Left colon (tissue), 2 donors: Measurements from ENCODE around the gene CNGB1. TPM values are rescaled to one million over a fixed set of nuclear protein-coding genes. Genes with fewer than 3 reads are reported as not detected.
A peak's percentile ranks its signal among the peaks of the same experiment; 100 is the strongest.
"Not testable (repeated sequence)": the region's sequence is repeated elsewhere in the genome, so short reads cannot be mapped to it uniquely, and the experiment has no call there.

Experiments
- ATAC-seq: fragments of 200-7000 bp; cut with Tn5 transposase; one replicate; pipeline ENCODE4 v1.9.1; 2020; ENCODE audit warnings: mild to moderate bottlenecking, moderate library complexity
- DNase-seq, 2 donors: peaks; one replicate each; pipeline ENCODE4 v3.0.0-alpha.2; 2020
- intact Hi-C, 2 donors: fragments of 100-400 bp; cut with DNase I in 1 of 2; cut with micrococcal nuclease in 1 of 2; formaldehyde crosslinking; loops; one replicate each; pipeline versions ENCODE4 v1.11.2 to v1.14.0; 2022; cut with DNase I, micrococcal nuclease
- total RNA-seq, 2 donors: library from RNA; stranded (reverse); fragmentation: NEBNext Ultra II Directional; extraction: Animal tissue kit (Norgen Biotek cat#: 25700); gene quantifications; one replicate each; pipeline ENCODE4 v1.2.1, GENCODE V29; 2021
- donor health status: DM: no; HTN: no; CAD: no.
- donor health status: DM: yes; HTN: yes; CAD: no.

CNGB1 gene
- total RNA-seq, 2 donors from 2014 or later: 0.17 to 0.49 TPM

DNA sequence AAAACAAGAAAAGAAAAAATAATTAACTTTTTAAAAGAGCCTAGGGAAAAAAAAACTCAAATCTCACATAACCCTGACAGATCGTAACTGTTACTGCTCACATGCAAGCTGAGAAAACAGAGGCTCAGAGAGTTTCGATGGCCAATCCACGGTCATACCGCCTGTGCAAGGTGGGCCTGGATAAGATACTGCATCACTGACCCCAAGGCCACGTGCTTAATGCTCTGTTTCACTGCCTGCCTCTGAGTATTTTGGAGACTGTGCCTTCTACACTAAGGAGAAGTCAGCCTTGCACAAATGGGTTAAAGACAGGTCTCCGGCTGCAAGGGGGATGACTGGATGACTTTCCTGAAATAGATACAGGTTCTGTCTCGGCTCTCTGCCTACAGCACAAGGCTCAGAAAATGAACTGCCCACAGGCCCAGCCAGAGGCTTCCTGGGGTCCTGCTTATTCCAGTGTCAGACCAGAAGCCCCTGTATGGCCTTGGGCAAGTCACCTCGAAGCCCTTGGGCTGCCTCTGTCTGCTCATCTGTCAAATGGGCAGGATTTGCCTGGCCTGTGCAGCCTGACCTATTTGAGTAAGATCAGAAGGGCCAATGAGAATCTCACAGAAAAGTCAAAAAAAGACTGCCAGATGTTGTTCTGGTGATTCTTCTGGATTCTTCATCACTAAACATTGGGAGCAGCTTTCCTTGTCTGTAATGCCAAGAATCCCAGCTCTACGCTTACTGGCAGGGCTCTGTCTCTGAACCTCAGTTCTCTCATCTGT lies 25.8 kb downstream of the CNGB1 start:
- ATAC-seq: no peak
- intact Hi-C loops: no loop called here

GRCh38 chr16:57943381-57943780 lies 27.5 kb downstream of the CNGB1 start:
- ATAC-seq, DNase-seq, intact Hi-C loops: not testable (repeated sequence)

More for the DNA sequence above, 25.8 kb downstream of the CNGB1 start:
- DNase-seq: no peak

GRCh38 chr16:57941901-57942300 lies 29.0 kb downstream of the CNGB1 start:
- ATAC-seq, DNase-seq, intact Hi-C loops: not testable (repeated sequence)

- no peak for ATAC-seq
- intact Hi-C loops: no loop called here
- peak in 1 of 2 donors; percentile 34 for DNase-seq
Observed at GRCh38 chr16:57941016-57941664, 29.8 kb downstream of the CNGB1 start.

GRCh38 chr16:57940382-57940966 lies 30.5 kb downstream of the CNGB1 start:
- DNase-seq (no peak), ATAC-seq (no peak)
- intact Hi-C loops: no loop called here

- intact Hi-C loops: no loop called here
- ATAC-seq: no peak
- DNase-seq: no peak
Observed at GRCh38 chr16:57939872-57940224, 31.1 kb downstream of the CNGB1 start.

- ATAC-seq (peak; percentile 92), DNase-seq (peak; percentile 30 to 70)
- intact Hi-C loops: no loop called here
Observed at GRCh38 chr16:57938936-57939871, 31.7 kb downstream of the CNGB1 start.

DNA sequence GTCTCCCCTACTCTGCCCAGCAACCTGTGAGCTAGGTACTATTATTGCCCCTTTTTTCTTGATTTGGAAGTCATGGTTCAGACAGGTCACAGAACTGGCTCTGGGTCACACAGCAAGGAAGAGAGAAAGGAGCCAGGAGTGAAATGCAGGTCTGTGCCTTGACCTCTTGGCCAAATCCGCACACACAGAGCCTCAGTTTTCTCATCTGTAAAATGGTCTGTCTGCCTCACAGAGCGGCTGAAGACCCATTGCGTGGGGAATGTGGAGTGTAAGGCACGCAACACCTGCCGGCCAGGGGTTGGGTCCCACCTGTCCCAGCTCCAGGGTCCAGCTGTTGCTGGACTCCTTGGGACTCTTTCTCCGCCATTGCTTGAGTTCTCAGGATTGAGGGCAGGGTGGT lies 32.4 kb downstream of the CNGB1 start:
- ATAC-seq: no peak
- DNase-seq: no peak
- intact Hi-C loops: no loop called here

GRCh38 chr16:57937861-57938260 lies 33.1 kb downstream of the CNGB1 start:
- no peak for ATAC-seq
- intact Hi-C loops: no loop called here
- DNase-seq: no peak

DNA sequence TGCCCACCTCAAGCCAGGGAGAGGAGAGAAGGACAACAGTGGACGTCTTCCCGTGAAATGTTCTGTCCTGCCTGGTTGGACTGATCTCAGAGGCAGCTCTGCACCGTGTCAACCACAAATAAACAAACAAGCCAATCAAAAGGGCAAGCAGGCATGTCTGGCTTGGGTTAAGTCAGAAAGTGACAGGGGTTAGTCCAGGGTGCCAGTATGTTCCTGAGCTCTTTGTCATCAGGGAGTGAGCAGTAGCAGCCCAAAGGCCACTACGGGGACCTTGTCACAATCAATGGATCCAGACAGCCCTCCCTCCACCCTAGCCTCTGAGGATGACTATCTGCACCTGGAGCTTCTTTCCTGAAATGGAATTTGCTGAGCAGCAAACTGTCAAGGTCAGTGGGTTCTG lies 35.0 kb downstream of the CNGB1 start:
- intact Hi-C loops: no loop called here
- no peak for DNase-seq
- no peak for ATAC-seq

- intact Hi-C loops: no loop called here
- no peak for ATAC-seq
Observed at GRCh38 chr16:57930533-57930932, 40.4 kb downstream of the CNGB1 start.

GRCh38 chr16:57929250-57929649 lies 41.7 kb downstream of the CNGB1 start:
- intact Hi-C loops: no loop called here
- ATAC-seq: no peak
- DNase-seq: no peak

More at GRCh38 chr16:57930533-57930932, 40.4 kb downstream of the CNGB1 start:
- no peak for DNase-seq

- no peak for DNase-seq
- intact Hi-C loops: no loop called here
- ATAC-seq: no peak
Observed at GRCh38 chr16:57926041-57926440, 44.9 kb downstream of the CNGB1 start.

- intact Hi-C loops: no loop called here
- ATAC-seq (no peak), DNase-seq (no peak)
Observed at GRCh38 chr16:57925310-57925709, 45.6 kb downstream of the CNGB1 start.

DNA sequence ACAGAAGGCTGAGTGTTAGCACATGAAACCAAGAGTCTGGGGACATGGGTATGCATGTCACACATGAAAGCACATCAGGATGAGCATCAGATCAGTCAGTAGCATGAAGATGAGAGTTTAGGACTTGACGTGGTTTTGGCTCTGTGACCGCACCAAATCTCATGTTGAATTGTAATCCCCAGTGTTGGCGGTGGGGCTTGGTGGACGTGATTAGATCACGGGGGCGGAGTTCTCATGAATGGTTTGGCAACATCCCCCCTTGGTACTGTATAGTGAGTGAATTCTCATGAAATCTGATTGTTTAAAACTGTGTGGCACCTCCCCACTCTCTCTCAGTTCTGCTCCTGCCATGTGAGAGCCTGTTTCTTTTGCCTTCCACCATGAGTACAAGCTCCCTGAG lies 46.4 kb downstream of the CNGB1 start:
- no peak for DNase-seq
- ATAC-seq: no peak
- intact Hi-C loops: no loop called here

- ATAC-seq: no peak
- intact Hi-C loops: no loop called here
- no peak for DNase-seq
Observed at GRCh38 chr16:57923841-57924240, 47.1 kb downstream of the CNGB1 start.

GRCh38 chr16:57923418-57923817 lies 47.5 kb downstream of the CNGB1 start:
- ATAC-seq: no peak
- DNase-seq: no peak
- intact Hi-C loops: no loop called here

GRCh38 chr16:57920880-57921229 lies 50.1 kb downstream of the CNGB1 start:
- DNase-seq: no peak
- intact Hi-C loops: no loop called here
- ATAC-seq: no peak

DNA sequence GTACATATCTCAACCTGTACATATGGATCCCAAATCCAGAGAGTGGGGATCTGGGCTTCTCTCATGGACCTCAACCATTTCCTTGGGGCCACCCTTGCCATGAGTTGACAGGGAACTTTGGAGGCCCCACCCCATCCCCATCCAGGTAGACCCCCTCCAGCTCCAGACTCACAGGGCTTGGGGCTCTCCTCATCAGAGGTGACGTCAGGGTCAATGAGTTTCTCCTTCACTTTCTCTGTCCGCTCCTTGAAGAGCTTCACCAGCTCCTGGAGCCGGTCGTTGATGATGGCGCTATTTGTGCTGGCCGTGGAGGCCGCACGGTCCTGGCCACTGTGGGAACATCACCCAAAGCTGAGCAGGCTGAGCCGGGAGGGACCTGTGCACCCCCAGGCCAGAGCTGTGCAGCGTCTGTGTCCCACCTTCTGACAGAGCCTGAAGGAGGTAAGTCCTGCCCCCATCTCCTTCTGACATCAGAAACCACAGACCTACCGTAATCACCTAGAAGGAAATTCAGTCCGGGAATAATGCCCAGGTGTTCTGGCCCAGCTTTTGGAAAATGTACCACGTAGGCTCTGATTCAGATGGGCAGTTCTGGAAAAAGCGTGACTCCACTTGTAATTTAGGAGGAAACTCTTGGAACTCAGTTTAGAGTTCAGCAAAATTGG lies 50.6 kb downstream of the CNGB1 start:
- ATAC-seq (no peak), DNase-seq (no peak)
- intact Hi-C loops: no loop called here
